NCI-H82 (cell line): ENCODE measurements around the gene TMEM204.

ENCODE experiments used
- DNase-seq: peaks from one replicate; lab custom pipeline; 2025; lab: John Stamatoyannopoulos, UW

TMEM204 gene

GRCh38 chr16:1520461-1520860 lies 13.0 kb upstream of the TMEM204 start:
- no peak for DNase-seq

- no peak for DNase-seq
Observed at GRCh38 chr16:1523581-1524245, 9.8 kb upstream of the TMEM204 start.

DNA sequence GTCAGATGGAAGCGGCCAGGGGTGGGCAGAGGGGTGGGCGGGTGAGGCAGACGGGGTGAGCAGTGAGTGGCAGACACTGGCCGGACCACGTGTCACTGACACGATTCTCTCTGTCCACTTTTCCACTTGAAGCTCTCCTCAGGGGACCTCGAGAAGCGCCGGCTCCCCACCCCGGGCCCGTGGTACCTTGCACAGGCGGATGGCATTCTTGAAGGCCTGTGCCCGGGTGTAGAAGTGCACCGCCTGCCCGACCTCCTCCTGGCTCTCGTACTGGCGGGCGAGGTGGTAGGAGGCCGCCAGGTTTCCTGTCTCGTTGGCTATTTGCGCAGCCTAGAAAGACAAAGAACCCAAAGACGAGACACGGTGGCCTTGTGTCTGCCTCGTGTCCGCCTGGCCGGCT lies 9.1 kb upstream of the TMEM204 start:
- no peak for DNase-seq

DNA sequence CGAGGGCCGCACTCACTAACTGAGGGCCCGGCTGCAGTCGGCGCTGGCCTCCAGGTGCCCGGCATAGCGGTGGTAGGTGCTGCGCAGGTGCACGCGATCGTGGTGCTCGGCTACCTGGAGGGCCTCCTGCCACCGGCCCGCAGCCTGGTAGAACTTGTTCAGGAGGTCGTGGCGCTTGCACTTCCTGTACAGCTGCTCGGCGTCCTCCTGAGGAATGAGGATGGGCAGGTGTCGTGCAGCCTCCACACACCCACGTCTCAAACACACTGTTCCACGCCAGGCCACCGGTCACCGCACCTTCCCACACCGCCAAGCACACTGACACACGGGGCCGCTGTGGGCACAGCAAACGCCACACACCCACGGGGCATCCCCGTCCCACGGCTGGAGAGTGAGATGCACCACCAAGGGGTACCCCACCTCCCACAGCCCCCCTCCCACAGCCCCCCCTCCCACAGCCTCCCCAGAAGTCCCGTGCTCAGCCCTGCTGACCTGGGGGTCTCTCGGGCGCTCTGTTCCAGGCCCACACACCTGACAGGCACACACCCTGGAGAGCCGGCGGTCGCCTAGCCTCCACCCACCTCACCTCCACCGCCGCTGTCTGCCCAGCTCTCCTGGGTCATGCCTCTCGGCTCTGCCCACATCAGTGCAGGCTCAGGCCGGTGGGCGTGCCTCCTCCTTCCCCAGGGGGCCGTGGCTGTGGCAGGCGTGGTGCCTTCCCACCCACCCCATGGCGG lies 7.4 kb upstream of the TMEM204 start:
- no peak for DNase-seq

DNA sequence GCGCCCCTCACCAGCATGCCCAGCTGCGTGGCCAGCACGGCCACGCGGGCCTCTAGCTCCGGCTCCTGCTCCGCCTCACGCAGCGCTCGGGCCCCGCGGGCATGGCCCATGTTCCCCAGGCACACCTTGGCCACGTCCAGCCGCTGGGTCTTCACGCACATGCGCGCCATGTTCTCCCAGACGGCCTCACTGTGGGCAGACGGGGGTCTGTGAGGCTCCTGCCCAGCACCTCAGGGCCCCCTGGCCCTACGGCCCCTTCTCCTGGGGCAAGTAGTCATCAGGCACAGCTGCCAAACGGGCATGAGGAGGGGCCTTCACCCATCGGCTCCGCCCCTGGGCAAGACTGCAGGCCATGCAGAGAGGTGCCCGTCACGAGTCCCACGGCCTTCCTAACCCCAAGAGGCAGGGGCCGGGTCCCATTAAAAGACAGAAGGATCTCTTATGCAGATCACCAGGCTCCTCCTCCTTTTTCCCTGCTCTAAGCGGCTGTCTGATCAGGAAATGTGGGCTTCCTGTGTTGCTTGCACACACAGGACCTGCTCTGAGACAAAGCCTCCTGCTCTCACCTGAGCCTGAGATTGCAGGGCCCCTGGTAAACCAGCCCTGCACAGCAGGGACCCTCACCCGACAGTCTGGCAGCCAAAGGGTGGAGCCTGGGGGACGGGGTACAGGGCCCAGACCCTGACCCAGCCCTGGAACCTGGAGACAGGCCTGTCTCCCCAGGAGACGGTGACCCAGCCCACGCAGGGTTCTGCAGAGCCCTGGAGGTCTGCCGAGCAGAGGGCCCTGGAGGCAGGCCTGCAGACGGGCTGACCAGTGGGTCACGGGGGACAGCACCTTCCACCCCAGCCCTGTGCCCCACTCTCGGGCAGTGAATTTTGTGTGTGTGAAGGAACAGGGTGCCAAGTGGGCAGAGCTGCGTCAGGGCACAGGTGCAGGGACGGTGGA lies 6.6 kb upstream of the TMEM204 start:
- DNase-seq = no peak

GRCh38 chr16:1527836-1528811 lies 5.3 kb upstream of the TMEM204 start:
- DNase-seq = no peak

DNA sequence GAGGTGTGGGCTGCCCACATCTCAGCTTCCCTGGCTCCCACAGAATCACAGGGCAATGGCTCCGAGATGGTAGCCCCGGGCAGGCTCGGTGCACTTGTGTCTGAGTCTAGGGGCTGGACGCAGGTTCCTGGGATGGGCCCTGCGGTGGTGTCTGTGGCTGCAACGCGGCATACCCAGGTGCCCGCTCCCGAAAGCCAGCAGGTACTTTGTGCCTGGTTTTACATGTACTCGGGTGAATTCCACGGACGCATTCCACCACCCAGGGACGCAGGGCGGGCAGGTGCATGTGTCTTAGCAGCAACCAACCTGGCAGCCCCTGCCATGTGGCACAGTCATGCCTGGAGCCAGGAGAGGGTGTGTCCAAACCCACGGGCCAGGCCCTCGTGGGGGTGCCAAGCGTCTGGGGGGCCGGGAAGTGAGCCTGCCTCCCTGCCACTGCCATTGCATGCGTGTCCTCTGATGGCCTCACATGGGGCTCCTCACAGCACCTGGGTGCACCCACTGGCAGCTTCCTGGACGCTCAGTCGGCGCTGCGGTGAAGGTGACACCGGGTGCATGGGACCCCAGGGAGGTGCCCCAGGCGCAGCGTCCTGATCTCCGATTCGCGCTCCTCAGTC lies 4.4 kb upstream of the TMEM204 start:
- no peak for DNase-seq

- DNase-seq = no peak
Observed at GRCh38 chr16:1530349-1530882, 3.0 kb upstream of the TMEM204 start.

- no peak for DNase-seq
Observed at GRCh38 chr16:1530883-1531637, 2.4 kb upstream of the TMEM204 start.

GRCh38 chr16:1531638-1531910 lies 1.9 kb upstream of the TMEM204 start:
- no peak for DNase-seq

DNA sequence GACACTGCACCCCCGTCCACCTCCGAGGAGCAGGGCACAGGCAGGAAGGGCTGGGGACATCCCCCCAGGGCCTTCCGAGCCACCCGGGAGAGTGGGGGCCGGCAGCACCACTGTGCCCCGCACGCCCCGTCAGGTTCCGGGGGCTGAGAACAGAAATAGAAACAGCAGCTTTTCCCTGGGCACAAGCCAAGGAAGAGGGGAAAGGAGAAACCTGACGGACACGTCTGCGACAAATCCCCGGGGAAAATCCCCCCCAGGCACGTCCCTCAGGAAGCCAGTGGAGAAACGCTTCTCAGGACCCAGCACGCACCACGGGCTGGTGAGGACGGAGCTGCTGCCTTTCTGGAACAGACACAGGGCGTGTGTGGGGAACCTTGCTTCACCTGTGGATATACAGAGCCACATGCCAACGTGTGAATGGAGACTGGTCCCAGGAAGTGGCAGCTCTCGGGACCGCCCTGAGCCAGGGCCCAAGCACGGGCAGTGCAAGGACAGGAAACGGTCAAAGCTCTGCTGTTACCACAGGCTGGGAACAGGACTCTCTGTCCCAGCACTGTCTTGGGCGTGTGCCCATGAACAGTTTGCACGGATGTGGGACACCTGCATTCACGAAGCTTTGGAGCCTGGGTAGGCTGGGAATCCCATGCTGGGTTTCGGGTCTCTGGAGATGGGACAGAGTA lies 1.2 kb upstream of the TMEM204 start:
- DNase-seq = no peak

DNA sequence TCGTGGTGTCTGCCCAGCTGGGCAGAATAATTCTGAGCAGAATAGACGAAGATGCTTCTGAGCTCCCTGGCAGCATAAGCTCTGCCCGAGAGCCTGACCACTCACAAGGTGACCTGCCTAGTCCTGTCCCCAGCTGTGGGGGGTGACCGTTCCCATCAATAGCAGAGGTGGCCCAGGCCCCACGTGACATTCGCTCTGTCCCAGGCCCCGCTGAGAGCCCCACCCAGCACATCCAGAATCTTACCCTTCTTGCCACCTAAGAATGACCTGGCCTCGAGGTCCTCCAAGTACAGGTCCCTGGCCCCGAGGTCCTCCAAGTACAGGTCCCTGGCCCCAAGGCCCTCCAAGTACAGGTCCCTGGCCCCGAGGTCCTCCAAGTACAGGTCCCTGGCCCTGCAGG lies 695 bp upstream of the TMEM204 start:
- DNase-seq = no peak

DNA sequence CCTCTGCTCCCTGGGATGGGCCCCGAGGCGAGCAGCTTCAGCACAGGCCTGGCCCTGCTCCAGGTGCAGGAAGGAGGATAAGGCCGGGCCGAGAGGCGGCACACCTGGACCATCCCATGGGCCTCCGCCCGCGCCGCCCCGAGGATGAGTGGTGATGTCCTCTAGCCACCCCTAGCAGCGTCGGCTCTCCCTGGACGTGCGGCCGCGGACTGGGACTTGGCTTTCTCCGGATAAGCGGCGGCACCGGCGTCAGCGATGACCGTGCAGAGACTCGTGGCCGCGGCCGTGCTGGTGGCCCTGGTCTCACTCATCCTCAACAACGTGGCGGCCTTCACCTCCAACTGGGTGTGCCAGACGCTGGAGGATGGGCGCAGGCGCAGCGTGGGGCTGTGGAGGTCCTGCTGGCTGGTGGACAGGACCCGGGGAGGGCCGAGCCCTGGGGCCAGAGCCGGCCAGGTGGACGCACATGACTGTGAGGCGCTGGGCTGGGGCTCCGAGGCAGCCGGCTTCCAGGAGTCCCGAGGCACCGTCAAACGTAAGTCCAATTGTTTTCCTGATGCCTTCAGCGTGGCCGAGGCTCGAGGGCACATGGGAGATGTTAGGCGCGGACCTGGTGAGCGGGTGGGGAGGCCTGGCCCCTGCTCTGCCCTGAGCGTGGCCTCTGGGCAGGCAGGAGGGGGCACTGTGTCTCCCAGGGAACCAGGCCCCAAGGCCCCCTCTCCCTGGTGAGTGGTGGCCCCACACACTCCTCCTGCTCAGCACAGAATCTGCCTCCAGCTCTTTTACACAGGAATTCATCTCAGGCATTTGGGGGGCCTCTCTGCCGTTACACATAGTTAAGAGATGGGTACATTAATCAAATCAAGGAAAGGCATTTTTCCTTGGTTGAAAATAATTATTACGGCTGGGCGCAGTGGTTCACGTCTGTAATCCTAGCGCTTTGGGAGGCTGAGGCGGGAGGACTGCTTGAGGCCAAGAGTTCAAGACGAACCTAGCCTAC lies 855 bp downstream of the TMEM204 start:
- DNase-seq = no peak

DNA sequence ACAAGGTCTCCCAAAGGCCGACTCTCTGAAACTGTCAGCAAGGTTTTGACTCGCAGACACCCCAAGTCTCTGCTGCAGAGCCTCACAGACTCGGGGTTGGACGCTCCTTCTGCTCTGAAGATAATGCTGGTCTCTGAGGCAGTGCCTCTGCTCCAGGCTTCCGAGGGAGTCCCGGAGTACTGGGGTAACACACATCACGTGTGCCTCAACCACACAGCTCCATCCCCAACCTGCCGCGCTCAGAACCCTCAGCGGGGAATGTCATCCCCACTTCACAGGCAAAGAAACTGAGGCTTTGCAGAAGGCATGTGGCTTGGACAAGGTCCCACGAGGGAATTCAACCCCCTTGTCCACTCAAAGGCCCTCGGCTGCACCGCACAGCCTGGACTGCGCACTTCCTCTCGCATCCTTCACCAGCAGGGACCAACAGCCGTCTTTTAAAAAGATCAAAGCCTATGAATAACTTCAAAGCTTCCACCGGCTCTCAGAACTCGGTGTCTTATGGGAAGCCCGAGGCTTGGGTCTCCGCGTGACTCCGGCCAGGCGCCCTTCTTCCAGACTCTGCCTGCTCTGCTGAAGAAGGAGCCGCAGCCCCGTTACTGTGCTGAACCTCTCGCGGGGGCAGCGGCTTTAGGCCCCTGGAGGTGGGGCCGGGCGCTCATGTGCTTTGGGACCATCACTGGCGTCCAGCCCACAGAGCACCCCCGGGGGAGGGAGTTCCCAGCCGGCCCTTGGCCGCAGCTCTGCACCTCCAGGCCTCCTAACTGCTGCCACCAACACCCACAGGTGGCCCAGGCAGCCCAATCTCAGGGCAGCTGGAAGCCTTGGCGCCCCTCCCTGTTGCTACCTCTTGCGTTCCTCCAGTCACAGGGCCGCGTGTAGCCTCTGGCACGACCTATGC lies 2.2 kb downstream of the TMEM204 start:
- DNase-seq = no peak

DNA sequence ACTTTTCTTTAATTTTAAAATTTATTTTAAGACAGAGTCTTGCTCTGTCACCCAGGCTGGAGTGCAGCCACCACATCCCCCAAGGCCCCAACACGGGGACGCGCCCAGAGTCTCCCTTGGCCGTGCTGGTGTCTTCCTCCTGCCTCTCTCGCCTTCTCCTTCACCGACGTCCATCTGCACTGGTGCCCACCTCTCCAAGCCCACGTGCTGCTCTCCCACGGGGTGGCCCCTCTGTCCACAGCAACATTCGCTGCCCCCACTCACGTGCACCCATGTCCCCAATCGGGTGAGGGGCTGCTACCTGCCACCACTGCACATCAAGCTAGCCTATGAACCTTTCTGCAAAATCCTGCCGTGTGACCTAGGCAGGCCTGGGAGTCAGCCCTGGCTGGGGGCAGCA lies 3.1 kb downstream of the TMEM204 start:
- no peak for DNase-seq

- DNase-seq = no peak
Observed at GRCh38 chr16:1537138-1537577, 3.7 kb downstream of the TMEM204 start.

DNA sequence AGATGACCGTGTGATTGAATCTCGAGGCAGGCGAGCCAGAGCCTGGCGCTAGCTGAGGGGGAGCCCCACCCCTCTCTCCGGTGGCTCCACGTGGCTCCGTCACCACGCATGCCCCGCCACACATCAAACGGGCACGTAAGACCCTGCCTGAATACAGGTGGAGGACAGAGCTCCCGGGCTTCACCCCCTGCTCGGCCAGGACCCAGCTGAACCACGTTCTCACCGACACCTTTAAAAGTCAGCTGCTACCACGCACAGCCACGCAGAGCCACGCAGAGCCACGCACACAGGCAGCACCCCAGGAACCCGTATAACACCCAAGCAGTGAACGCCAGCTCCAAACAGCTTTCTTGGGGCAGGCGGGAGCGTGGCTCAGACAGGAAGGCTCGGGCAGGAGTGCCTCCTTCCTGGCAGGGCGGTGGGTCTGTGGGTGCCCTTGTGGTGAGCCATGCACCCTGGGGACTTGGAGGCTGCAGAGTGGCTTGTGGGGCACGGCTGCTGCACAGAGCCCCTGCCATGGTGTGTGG lies 4.4 kb downstream of the TMEM204 start:
- DNase-seq = no peak
